Measurements from ENCODE around the gene OLFML2A.

- TF ChIP-seq EZH2 (IDR thresholded peaks at IDR 0.05; ENCODE audit: borderline replicate concordance, low read length) (no peak), CTCF (IDR thresholded peaks at IDR 0.05; ENCODE audit: low read length) (peak; percentile 98)
Measured at GRCh38 chr9:124852829-124853531, 76.0 kb downstream of the OLFML2A start, which contains the start of gene WDR38.

Data from OCI-LY1 (cell line).